Measurements from ENCODE around the gene TSPAN7.

DNA sequence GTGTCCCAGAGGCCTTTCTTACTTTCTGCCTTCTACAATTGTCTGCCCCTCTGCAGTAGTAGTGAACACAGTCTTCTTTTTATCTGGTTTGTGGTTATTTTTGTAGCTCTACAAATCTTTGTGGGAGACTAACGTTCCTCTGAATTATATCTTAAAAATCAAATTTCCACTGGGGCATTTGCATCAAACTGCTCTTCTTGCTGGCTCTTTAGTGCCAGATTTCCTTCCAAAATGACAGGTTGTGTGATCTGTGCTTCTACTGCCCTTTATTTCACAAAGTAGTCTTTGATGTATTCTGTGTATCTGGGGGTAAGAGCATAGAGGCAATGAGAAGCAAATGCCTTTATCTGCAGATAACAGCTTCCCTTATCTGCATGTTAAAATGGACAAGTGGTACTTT, 34.5 kb downstream of the TSPAN7 start:
- TF ChIP-seq GATA2 (IDR thresholded peaks at IDR 0.05; ENCODE audit: low read depth, low read length) (no peak), GATA3 (IDR thresholded peaks at IDR 0.05; ENCODE audit: low read depth, low read length) (no peak)

All from SH-SY5Y (cell line).